Measurements from ENCODE around the gene PRDX5. TPM values are rescaled to one million over a fixed set of nuclear protein-coding genes. Genes with fewer than 3 reads are reported as not detected.

The PRDX5 gene
- 129 and 245 TPM in 2 replicates for total RNA-seq

- peak; percentile 96 for DNase-seq
Measured at GRCh38 chr11:64317961-64318765, at the start of gene PRDX5. TSS of gene PRDX5 (plus strand) at chr11:64318121. CDS start at chr11:64318216, 95 bp downstream.

- peak; percentile 63 for DNase-seq
Measured at GRCh38 chr11:64268893-64269539, 48.9 kb upstream of the PRDX5 start.

- peak; percentile 100 for DNase-seq
Measured at GRCh38 chr11:64269540-64270220, 48.2 kb upstream of the PRDX5 start.

- no peak for DNase-seq
Measured at GRCh38 chr11:64275031-64275800, 42.7 kb upstream of the PRDX5 start.

DNA sequence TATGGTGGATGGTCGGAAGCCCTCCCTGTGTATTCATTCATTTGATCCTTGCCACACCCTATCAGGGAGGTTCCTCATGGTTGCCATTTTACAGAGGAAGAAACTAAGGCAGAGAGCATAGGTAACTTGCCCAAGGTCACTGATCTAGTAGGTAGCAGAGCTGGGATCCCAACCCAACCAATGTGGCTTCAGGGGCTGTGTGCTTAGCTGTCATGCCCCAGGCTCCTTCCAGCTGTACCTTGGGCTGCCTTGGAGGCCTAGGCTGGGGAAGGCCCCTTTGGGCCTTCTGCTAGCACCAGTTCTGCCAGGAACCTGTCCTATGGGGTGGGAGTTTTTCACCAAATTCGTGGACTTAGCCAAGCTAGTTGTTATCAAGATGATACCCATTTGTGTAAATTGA is 42.1 kb upstream of the PRDX5 start:
- DNase-seq, result no peak

- DNase-seq, result no peak
Measured at GRCh38 chr11:64276653-64277431, 41.1 kb upstream of the PRDX5 start.

- no peak for DNase-seq
Measured at GRCh38 chr11:64278576-64279190, 39.2 kb upstream of the PRDX5 start.

DNA sequence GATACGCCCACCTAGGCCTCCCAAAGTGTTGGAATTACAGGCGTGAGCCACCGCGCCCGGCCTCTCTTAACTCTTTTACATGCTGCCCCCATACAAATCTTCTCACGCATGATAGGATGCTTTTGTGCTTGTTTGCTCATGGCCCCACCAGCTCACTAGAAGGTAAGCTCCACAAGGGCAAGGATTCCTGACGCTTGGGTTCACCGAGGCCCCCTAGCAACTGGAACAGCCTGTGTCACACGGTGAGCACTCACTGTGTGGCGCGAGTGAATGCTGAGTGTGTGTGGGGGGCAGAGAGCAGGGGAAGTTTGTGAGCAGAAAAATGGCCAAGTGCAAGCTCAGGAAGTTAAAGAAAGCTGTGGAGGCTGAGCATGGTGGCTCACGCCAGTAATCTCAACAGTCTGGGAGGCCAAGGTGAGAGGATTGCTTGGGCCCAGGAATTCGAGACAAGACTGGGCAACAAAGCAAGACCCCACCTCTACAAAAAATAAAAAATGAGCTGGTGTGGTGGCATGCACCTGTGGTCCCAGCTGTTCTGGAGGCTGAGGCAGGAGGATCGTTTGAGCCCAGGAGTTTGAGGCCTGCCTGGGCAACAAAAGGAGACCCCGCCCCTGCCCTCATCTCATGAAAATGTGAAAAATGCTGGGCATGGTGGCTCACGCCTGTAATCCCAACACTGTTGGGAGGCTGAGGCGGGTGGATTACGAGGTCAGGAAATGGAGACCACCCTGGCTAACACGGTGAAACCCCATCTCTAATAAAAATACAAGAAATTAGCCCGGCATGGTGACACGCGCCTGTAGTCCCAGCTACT is 35.8 kb upstream of the PRDX5 start:
- DNase-seq, result no peak

DNA sequence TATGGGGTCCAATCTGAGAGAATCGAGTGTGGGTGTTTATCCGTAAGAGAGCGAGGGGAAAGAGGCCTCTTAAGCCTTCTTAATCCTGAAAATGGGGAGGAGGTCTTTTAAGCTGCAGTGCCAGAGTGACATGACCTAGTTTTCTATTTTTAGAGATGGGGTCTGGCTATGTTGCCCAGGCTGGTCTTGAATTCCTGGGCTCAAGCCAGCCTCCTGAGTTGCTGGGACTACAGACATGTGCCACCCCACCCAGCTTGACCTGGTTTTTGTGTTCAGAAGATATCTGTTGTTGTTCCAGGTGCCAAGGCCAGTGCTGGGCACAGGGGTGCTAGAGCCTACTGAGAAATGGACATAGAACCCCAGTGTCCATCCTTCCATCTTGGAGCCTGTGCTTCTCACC is 34.8 kb upstream of the PRDX5 start:
- no peak for DNase-seq

- peak; percentile 94 for DNase-seq
Measured at GRCh38 chr11:64284048-64284961, 33.6 kb upstream of the PRDX5 start, which contains the start of gene BAD. TSS of gene BAD (minus strand) at chr11:64284665. CDS start at chr11:64284368, 297 bp downstream.

GRCh38 chr11:64284962-64285884 is 32.7 kb upstream of the PRDX5 start, which contains the start of gene GPR137:
TSS of gene GPR137 (plus strand) at chr11:64285848. CDS start at chr11:64286525, 677 bp downstream.
- peak; percentile 76 for DNase-seq

- peak; percentile 29 for DNase-seq
Measured at GRCh38 chr11:64285885-64286800, 31.8 kb upstream of the PRDX5 start.

DNA sequence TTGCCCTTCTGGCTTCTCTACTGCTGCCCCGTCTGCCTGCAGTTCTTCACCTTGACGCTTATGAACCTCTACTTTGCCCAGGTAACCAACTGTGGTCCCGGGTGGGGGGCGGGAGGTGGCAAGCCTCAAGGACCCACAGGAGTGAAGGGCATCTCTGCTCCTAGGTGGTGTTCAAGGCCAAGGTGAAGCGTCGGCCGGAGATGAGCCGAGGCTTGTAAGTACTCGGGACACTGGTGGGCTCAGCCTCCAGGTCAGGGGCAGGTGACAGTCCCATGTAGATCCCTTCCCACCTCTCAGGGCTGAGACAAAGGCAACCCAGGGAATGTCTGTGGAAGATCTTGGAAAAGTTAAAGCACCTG is 31.1 kb upstream of the PRDX5 start:
- DNase-seq, result no peak

DNA sequence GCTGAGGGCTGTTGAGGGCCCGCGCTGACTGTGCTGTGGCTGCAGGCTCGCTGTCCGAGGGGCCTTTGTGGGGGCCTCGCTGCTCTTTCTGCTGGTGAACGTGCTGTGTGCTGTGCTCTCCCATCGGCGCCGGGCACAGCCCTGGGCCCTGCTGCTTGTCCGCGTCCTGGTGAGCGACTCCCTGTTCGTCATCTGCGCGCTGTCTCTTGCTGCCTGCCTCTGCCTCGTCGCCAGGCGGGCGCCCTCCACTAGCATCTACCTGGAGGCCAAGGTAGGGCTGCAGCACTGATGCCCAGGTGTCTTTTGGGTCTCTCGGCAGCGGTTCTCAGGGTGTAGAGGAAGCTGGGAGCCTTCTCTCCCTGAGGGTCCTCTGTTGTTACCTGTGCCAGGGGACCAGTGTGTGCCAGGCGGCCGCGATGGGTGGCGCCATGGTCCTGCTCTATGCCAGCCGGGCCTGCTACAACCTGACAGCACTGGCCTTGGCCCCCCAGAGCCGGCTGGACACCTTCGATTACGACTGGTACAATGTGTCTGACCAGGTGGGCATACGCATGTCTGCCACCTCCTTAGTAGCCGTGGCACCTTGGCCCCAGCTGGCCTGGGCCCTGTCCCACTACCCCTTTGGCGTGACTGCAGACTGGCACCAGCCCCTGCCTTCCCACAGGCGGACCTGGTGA is 30.1 kb upstream of the PRDX5 start:
- no peak for DNase-seq

DNA sequence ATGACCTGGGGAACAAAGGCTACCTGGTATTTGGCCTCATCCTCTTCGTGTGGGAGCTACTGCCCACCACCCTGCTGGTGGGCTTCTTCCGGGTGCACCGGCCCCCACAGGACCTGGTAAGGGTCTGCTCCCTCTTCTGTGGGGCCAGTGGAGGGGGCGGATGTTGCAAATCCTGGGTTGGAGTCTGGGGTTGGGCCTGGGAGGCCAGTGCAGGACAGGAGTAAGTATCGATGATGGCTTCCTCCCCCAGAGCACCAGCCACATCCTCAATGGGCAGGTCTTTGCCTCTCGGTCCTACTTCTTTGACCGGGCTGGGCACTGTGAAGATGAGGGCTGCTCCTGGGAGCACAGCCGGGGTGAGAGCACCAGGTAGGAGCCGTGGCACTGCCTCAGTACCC is 29.6 kb upstream of the PRDX5 start:
- no peak for DNase-seq

DNA sequence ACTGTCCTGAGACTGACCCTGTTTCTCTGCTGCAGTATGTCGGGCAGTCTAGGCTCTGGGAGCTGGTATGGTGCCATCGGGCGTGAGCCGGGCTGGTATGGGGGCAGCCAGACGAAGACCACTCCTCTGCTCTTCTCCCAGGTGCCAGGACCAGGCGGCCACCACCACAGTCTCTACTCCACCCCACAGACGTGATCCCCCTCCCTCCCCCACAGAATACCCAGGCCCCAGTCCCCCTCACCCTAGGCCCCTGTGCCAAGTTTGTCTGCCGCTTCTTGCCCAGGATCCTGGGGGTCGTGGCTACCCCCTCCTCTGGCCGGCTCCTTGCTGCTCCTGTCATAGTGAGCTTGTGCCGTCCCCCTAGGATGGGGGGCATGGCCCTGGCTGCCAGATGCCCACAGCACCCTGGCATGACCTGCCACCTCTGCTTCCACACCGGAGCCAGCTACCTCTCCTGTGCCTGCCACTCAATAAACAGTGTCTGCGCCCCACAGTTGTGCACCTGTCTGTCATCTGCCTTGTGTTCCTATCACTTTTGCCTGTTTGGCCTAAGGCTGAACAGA is 28.8 kb upstream of the PRDX5 start:
- no peak for DNase-seq
